ENCODE data around the gene ELMO1. TPM values are rescaled to one million over a fixed set of nuclear protein-coding genes. Genes with fewer than 3 reads are reported as not detected.

Gene ELMO1
- total RNA-seq, 1 experiment from 2014 or later = not detected

DNA sequence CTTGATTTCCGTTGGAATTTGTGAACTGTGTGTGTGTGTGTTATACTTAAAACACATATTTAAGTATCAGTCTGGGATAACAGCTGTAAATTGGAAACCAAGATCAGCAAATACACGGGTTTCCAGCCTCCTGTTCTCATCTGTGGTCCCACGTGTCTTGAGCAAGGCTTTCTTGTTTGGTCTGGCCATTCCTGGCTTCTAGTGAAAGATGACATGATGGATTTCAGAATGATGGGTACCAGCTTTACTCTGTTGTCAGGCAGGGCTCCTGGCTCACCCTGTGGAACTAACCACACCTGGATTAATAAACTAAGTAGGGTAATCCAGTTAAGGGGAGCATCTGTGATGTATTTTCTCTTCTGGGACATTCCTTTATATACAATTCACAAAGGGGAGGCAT is 378.2 kb downstream of the ELMO1 start:
- TF ChIP-seq, protein P1, sequence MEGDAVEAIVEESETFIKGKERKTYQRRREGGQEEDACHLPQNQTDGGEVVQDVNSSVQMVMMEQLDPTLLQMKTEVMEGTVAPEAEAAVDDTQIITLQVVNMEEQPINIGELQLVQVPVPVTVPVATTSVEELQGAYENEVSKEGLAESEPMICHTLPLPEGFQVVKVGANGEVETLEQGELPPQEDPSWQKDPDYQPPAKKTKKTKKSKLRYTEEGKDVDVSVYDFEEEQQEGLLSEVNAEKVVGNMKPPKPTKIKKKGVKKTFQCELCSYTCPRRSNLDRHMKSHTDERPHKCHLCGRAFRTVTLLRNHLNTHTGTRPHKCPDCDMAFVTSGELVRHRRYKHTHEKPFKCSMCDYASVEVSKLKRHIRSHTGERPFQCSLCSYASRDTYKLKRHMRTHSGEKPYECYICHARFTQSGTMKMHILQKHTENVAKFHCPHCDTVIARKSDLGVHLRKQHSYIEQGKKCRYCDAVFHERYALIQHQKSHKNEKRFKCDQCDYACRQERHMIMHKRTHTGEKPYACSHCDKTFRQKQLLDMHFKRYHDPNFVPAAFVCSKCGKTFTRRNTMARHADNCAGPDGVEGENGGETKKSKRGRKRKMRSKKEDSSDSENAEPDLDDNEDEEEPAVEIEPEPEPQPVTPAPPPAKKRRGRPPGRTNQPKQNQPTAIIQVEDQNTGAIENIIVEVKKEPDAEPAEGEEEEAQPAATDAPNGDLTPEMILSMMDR (conservative IDR thresholded peaks at IDR 0.05; ENCODE audit: low read depth, low read length) = no peak
- TF ChIP-seq EZH2phosphoT487 (IDR thresholded peaks at IDR 0.05; ENCODE audit: borderline replicate concordance, low read length) = no peak
- TF ChIP-seq EZH2 (IDR thresholded peaks at IDR 0.05; ENCODE audit: low read length, unreplicated experiment) = no peak
- Histone ChIP-seq H3K4me1 (ENCODE audit: insufficient read depth, low read length) (no peaks in the 10 kb centered on the region), H3K36me3 (ENCODE audit: low read depth, low read length) (no peaks in the 10 kb centered on the region), H3K4me2 (ENCODE audit: low read length) (no peak overlapping the region), H3K4me3 (ENCODE audit: low read length) (no peak overlapping the region), H3K9me3 (ENCODE audit: low read length) (no peaks in the 10 kb centered on the region), H3K9me2 (replicated peaks; ENCODE audit: low read length) (no peaks in the 10 kb centered on the region), H3K9ac (ENCODE audit: low read length) (no peak overlapping the region), H4K20me1 (ENCODE audit: low read length) (no peaks in the 10 kb centered on the region), H2AFZ (ENCODE audit: low read length) (no peak overlapping the region), H3K79me2 (ENCODE audit: low read length) (no peaks in the 10 kb centered on the region), H3K27ac (ENCODE audit: low read length) (no peak overlapping the region), H3K27me3 (ENCODE audit: low read length) (peaks cover 8% of the 10 kb centered on the region; the same call in 1 of the 2 replicates), H3F3A (ENCODE audit: low read length, unreplicated experiment) (no peaks in the 10 kb centered on the region)
- CTCF ChIA-PET = no interaction called here
- POLR2A ChIA-PET (ENCODE audit: unreplicated experiment) = no interaction called here
- no peak for DNase-seq
- no peak for ATAC-seq
- no TSS peak for BruUV-seq (replicated peaks)
- intact Hi-C loops (cut with micrococcal nuclease) = no loop called here

DNA sequence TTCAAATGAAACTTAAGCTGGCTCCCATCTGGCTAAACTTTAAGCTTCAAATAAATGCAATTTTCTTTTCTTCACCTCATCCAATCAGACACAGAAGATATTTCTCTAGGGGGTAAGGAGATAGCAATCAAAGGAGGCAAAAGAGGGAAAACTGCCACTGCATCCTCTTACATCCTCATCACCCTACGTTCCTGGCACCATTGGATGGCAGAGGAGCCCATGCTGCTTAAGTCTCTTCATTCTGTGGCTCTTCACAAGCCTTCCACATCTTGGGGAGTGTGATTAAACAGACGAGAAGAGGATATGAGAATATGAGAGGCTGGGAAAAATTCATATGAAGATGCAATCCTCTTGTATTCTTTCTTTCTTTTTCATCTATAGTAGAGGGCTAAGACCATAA is 378.6 kb downstream of the ELMO1 start:
- Histone ChIP-seq H3K27me3 (ENCODE audit: low read length) (peaks cover 8% of the 10 kb centered on the region; the same call in 1 of the 2 replicates), H3K4me1 (ENCODE audit: insufficient read depth, low read length) (no peaks in the 10 kb centered on the region), H3K9me2 (replicated peaks; ENCODE audit: low read length) (no peaks in the 10 kb centered on the region), H3K27ac (ENCODE audit: low read length) (no peak overlapping the region), H3F3A (ENCODE audit: low read length, unreplicated experiment) (no peaks in the 10 kb centered on the region), H3K9me3 (ENCODE audit: low read length) (no peaks in the 10 kb centered on the region), H3K4me3 (ENCODE audit: low read length) (no peak overlapping the region), H3K4me2 (ENCODE audit: low read length) (no peak overlapping the region), H2AFZ (ENCODE audit: low read length) (no peak overlapping the region), H3K9ac (ENCODE audit: low read length) (no peak overlapping the region), H3K79me2 (ENCODE audit: low read length) (no peaks in the 10 kb centered on the region), H4K20me1 (ENCODE audit: low read length) (no peaks in the 10 kb centered on the region), H3K36me3 (ENCODE audit: low read depth, low read length) (no peaks in the 10 kb centered on the region)
- ATAC-seq (no peak), DNase-seq (no peak)
- BruUV-seq (replicated peaks) = no TSS peak
- CTCF ChIA-PET = no interaction called here
- intact Hi-C loops (cut with micrococcal nuclease) = no loop called here
- POLR2A ChIA-PET (ENCODE audit: unreplicated experiment) = no interaction called here
- TF ChIP-seq EZH2 (IDR thresholded peaks at IDR 0.05; ENCODE audit: low read length, unreplicated experiment) (no peak), EZH2phosphoT487 (IDR thresholded peaks at IDR 0.05; ENCODE audit: borderline replicate concordance, low read length) (no peak)
- TF ChIP-seq, protein P1 (conservative IDR thresholded peaks at IDR 0.05; ENCODE audit: low read depth, low read length) = no peak

DNA sequence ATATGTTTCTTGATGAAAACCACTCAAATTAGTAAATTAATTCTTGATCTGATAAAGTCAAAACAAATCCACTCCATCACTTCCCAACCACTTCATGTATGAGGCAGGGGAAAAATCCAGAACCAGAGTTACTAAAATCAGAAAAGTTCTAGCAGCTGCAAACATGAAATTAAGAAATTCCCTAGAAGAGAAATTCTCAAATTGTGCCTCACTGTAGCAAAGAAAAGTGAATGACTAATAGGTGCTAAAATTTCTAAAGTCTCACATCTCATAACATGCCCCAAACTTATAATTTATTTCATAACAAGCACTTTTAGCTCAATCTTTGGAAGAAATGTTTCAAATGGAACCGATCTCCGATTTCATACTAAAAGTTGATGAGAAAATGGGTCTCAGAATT is 379.3 kb downstream of the ELMO1 start:
- Histone ChIP-seq H3K9me2 (replicated peaks; ENCODE audit: low read length) (no peaks in the 10 kb centered on the region), H3K36me3 (ENCODE audit: low read depth, low read length) (no peaks in the 10 kb centered on the region), H4K20me1 (ENCODE audit: low read length) (no peaks in the 10 kb centered on the region), H3K9me3 (ENCODE audit: low read length) (no peaks in the 10 kb centered on the region), H3K4me1 (ENCODE audit: insufficient read depth, low read length) (no peaks in the 10 kb centered on the region), H2AFZ (ENCODE audit: low read length) (no peak overlapping the region), H3K27ac (ENCODE audit: low read length) (no peak overlapping the region), H3F3A (ENCODE audit: low read length, unreplicated experiment) (no peaks in the 10 kb centered on the region), H3K4me2 (ENCODE audit: low read length) (no peak overlapping the region), H3K27me3 (ENCODE audit: low read length) (peaks cover 8% of the 10 kb centered on the region; the same call in 1 of the 2 replicates), H3K4me3 (ENCODE audit: low read length) (no peak overlapping the region), H3K9ac (ENCODE audit: low read length) (no peak overlapping the region), H3K79me2 (ENCODE audit: low read length) (no peaks in the 10 kb centered on the region)
- ChIA-PET POLR2A (ENCODE audit: unreplicated experiment) (no interaction called here), CTCF (no interaction called here)
- intact Hi-C loops (cut with micrococcal nuclease) = no loop called here
- DNase-seq (no peak), ATAC-seq (no peak)
- no TSS peak for BruUV-seq (replicated peaks)
- TF ChIP-seq EZH2phosphoT487 (IDR thresholded peaks at IDR 0.05; ENCODE audit: borderline replicate concordance, low read length) (no peak), EZH2 (IDR thresholded peaks at IDR 0.05; ENCODE audit: low read length, unreplicated experiment) (no peak)
- TF ChIP-seq, protein P1 (conservative IDR thresholded peaks at IDR 0.05; ENCODE audit: low read depth, low read length) = no peak
